Esophagus squamous epithelium (tissue), 4 donors: ENCODE data around the gene ZNF215.

Source experiments
- POLR2A ChIP-seq, 4 donors: fragments of 450-650 bp; IDR thresholded peaks; one replicate each; pipeline ENCODE4 v1.6.1; 2017; ENCODE audit warnings: antibody characterized with exemption in 4 of 4, mild to moderate bottlenecking in 4 of 4, moderate library complexity in 3 of 4
- TF ChIP-seq, protein P1 (sequence below), 6 experiments: fragments of 450-650 bp in 4 of 6; fragments of 200-600 bp in 2 of 6; sonication (generic) in 2 of 6; IDR thresholded peaks; one replicate each; pipeline ENCODE4 v1.5.1; 2016 to 2019; ENCODE audit warnings: antibody characterized with exemption in 6 of 6, mild to moderate bottlenecking in 4 of 6, moderate library complexity in 4 of 6

DNA sequence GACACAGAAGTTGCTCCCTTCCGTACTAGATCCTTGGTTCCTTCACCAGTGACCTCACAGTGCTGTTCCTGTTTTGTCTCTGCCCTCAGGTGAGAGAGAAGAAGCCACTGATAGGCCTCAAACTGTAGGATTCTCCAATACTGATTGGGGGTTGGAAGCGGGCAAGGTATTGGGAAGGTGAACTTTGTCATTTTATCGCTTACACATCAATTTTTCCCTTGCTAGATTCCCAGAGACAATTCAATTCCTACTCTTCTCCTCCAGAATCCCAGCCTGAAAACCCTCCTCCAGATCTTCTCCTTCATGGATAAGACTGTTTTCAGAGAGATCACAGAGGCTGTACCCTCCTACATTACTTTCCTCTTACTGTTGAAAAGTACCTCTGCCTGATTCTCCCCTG lies 14.8 kb upstream of the ZNF215 start:
- TF ChIP-seq, protein P1, sequence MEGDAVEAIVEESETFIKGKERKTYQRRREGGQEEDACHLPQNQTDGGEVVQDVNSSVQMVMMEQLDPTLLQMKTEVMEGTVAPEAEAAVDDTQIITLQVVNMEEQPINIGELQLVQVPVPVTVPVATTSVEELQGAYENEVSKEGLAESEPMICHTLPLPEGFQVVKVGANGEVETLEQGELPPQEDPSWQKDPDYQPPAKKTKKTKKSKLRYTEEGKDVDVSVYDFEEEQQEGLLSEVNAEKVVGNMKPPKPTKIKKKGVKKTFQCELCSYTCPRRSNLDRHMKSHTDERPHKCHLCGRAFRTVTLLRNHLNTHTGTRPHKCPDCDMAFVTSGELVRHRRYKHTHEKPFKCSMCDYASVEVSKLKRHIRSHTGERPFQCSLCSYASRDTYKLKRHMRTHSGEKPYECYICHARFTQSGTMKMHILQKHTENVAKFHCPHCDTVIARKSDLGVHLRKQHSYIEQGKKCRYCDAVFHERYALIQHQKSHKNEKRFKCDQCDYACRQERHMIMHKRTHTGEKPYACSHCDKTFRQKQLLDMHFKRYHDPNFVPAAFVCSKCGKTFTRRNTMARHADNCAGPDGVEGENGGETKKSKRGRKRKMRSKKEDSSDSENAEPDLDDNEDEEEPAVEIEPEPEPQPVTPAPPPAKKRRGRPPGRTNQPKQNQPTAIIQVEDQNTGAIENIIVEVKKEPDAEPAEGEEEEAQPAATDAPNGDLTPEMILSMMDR (IDR thresholded peaks at IDR 0.05) = no peak
- TF ChIP-seq POLR2A (IDR thresholded peaks at IDR 0.05) = no peak
